ENCODE measurements around the gene CFAP161.
A peak's percentile ranks its signal among the peaks of the same experiment; 100 is the strongest.

The CFAP161 gene

GRCh38 chr15:81133782-81134461 is at the start of gene CFAP161:
Gene CFAP161, plus strand, starts transcription at chr15:81134270. Its CDS starts 60 bp downstream, at chr15:81134330.
- peak; percentile 95 for DNase-seq (ENCODE audit: low spot score)

- no peak for DNase-seq (ENCODE audit: low spot score)
Measured at GRCh38 chr15:81084716-81085115, 49.4 kb upstream of the CFAP161 start.

- DNase-seq (ENCODE audit: low spot score): no peak
Measured at GRCh38 chr15:81085213-81085612, 48.9 kb upstream of the CFAP161 start.

- no peak for DNase-seq (ENCODE audit: low spot score)
Measured at GRCh38 chr15:81085898-81086297, 48.2 kb upstream of the CFAP161 start.

GRCh38 chr15:81087066-81087465 is 47.0 kb upstream of the CFAP161 start:
- DNase-seq (ENCODE audit: low spot score): peak; percentile 54

- DNase-seq (ENCODE audit: low spot score): no peak
Measured at GRCh38 chr15:81087694-81088093, 46.4 kb upstream of the CFAP161 start.

- no peak for DNase-seq (ENCODE audit: low spot score)
Measured at GRCh38 chr15:81088470-81089013, 45.5 kb upstream of the CFAP161 start.

- DNase-seq (ENCODE audit: low spot score): peak; percentile 88
Measured at GRCh38 chr15:81091889-81092558, 42.0 kb upstream of the CFAP161 start.

GRCh38 chr15:81092559-81092902 is 41.5 kb upstream of the CFAP161 start:
- DNase-seq (ENCODE audit: low spot score): no peak

- DNase-seq (ENCODE audit: low spot score): no peak
Measured at GRCh38 chr15:81093961-81094360, 40.1 kb upstream of the CFAP161 start.

GRCh38 chr15:81095690-81096365 is 38.2 kb upstream of the CFAP161 start:
- no peak for DNase-seq (ENCODE audit: low spot score)

GRCh38 chr15:81096398-81096797 is 37.7 kb upstream of the CFAP161 start:
- no peak for DNase-seq (ENCODE audit: low spot score)

GRCh38 chr15:81097116-81097889 is 36.8 kb upstream of the CFAP161 start:
- no peak for DNase-seq (ENCODE audit: low spot score)

GRCh38 chr15:81097890-81098280 is 36.2 kb upstream of the CFAP161 start:
- DNase-seq (ENCODE audit: low spot score): no peak

GRCh38 chr15:81098349-81098748 is 35.7 kb upstream of the CFAP161 start:
- no peak for DNase-seq (ENCODE audit: low spot score)

- DNase-seq (ENCODE audit: low spot score): peak; percentile 27
Measured at GRCh38 chr15:81098861-81099651, 35.0 kb upstream of the CFAP161 start.

GRCh38 chr15:81101894-81102815 is 31.9 kb upstream of the CFAP161 start:
- no peak for DNase-seq (ENCODE audit: low spot score)

GRCh38 chr15:81103857-81104256 is 30.2 kb upstream of the CFAP161 start:
- no peak for DNase-seq (ENCODE audit: low spot score)

- peak; percentile 25 for DNase-seq (ENCODE audit: low spot score)
Measured at GRCh38 chr15:81105545-81105944, 28.5 kb upstream of the CFAP161 start.

GRCh38 chr15:81106560-81106959 is 27.5 kb upstream of the CFAP161 start:
- DNase-seq (ENCODE audit: low spot score): peak; percentile 78

All from AG20443 (cell line).